ENCODE measurements around the gene VEGFB. TPM values are rescaled to one million over a fixed set of nuclear protein-coding genes. Genes with fewer than 3 reads are reported as not detected.

Gene VEGFB
- total and polyA plus RNA-seq, 2 of the 4 experiments (the other 2 are of a cell fraction), result 3.0 to 25.1 TPM

DNA sequence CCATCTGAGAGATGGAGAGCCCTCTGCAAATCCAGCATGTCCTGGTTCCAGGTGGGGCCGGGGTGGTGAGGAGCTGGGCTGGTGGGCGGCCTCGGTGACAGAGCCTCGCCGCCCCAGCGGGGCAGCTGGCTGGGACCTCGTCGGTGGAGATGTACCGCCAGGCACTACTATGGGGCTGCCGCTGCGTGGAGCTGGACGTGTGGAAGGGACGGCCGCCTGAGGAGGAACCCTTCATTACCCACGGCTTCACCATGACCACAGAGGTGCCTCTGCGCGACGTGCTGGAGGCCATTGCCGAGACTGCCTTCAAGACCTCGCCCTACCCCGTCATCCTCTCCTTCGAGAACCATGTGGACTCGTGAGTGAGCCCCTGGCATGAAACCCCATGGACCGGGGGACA, 24.0 kb downstream of the VEGFB start:
- H2AK5ac ChIP-seq (ENCODE audit: low read depth, low read length), result no peak overlapping the region
- no peak overlapping the region for H3K4me2 ChIP-seq (ENCODE audit: low read depth, low read length)
- H2BK120ac ChIP-seq (ENCODE audit: low read depth, low read length), result no peak overlapping the region
- no peak overlapping the region for H3K9ac ChIP-seq (ENCODE audit: low read depth, low read length)
- no peak overlapping the region for H3K14ac ChIP-seq (replicated peaks; ENCODE audit: low read depth, low read length)
- peaks cover 7% of the 10 kb centered on the region for H3K4me1 ChIP-seq (ENCODE audit: control insufficient read depth, insufficient read depth, low read length)
- no peak overlapping the region for H2AFZ ChIP-seq (replicated peaks; ENCODE audit: low read length, poor library complexity)
- peaks cover 7 to 61% of the 10 kb centered on the region in 2 experiments for H3K79me1 ChIP-seq (ENCODE audit: low read depth in 1 of 2, low read length in 2 of 2)
- H3K9me1 ChIP-seq (ENCODE audit: insufficient read depth, low read length), result 0 out of 2 replicates have a peak, but pooled peaks cover 5% of the 10 kb centered on the region
- no peak overlapping the region for H2BK20ac ChIP-seq (ENCODE audit: low read depth, low read length)
- no peak overlapping the region for H2BK15ac ChIP-seq (ENCODE audit: low read depth, low read length)
- BruUV-seq (replicated peaks), result no TSS peak
- no peak overlapping the region for H3K4me3 ChIP-seq (ENCODE audit: insufficient read depth, low read depth, low read length)
- no peak overlapping the region for H3K27ac ChIP-seq (ENCODE audit: insufficient read depth, low read length)
- no peaks in the 10 kb centered on the region for H3K27me3 ChIP-seq (ENCODE audit: control insufficient read depth, insufficient read depth, low read length)
- H3K4ac ChIP-seq (ENCODE audit: low read depth, low read length), result no peak overlapping the region
- intact Hi-C loops (cut with micrococcal nuclease), result no loop called here
- ChIA-PET CTCF (no interaction called here), POLR2A (ENCODE audit: unreplicated experiment) (no interaction called here)
- dilution Hi-C loops (cut with HindIII; ENCODE audit: low sequenced_read_pairs, unreplicated experiment), result no loop called here
- WGBS, 2 experiments (ENCODE audit: extremely low coverage in 2 of 2, insufficient read length in 1 of 2), result 96% methylated on average over 9 of the region's 24 CpGs; no CpG with 5 or more reads in 1 of the 2 experiments
- no peak overlapping the region for H3K56ac ChIP-seq (ENCODE audit: extremely low read depth, insufficient read depth, low read length)
- no peak overlapping the region for H4K91ac ChIP-seq (ENCODE audit: insufficient read depth, low read depth, low read length)
- in situ Hi-C loops (cut with MboI; ENCODE audit: low sequenced_read_pairs), result no loop called here
- no peak for TF ChIP-seq MXI1 (IDR thresholded peaks at IDR 0.05; ENCODE audit: borderline replicate concordance, low read depth, low read length)
- no peak for TF ChIP-seq FOS (IDR thresholded peaks at IDR 0.05; ENCODE audit: low read depth, low read length)
- no peak for TF ChIP-seq MAZ (IDR thresholded peaks at IDR 0.05; ENCODE audit: borderline replicate concordance, low read depth, low read length)
- no peak overlapping the region for H4K5ac ChIP-seq (ENCODE audit: low read depth, low read length)
- 0 out of 2 replicates have a peak, but pooled peaks cover under 1% of the 10 kb centered on the region for H4K20me1 ChIP-seq (ENCODE audit: insufficient read depth, low read length)
- peaks cover 66% of the 10 kb centered on the region for H3K36me3 ChIP-seq (ENCODE audit: control insufficient read depth, insufficient read depth, low read length)
- H3K18ac ChIP-seq (ENCODE audit: low read depth, low read length), result no peak overlapping the region
- H2BK5ac ChIP-seq (ENCODE audit: low read depth, low read length, poor library complexity, severe bottlenecking), result no peak overlapping the region
- no peak overlapping the region for H3K23ac ChIP-seq (ENCODE audit: low read depth, low read length)
- no peak for DNase-seq
- no peaks in the 10 kb centered on the region for H3K9me3 ChIP-seq (ENCODE audit: control insufficient read depth, insufficient read depth, low read length)
- no peak for ATAC-seq (ENCODE audit: low read depth)
- H2AK9ac ChIP-seq (replicated peaks; ENCODE audit: low read depth, low read length, poor library complexity), result no peak overlapping the region
- no peak overlapping the region for H4K8ac ChIP-seq (ENCODE audit: low read depth in 2 of 2, low read length in 2 of 2)
